HG02798 (cell line): ENCODE results near the gene MGAT4C.

Experiments used
- ATAC-seq: cut with Tn5 transposase; IDR thresholded peaks from one replicate; pipeline ENCODE4 v1.9.1; 2021; ENCODE audit warnings: mild to moderate bottlenecking; ENCODE audit not compliant: unreplicated experiment, poor library complexity

The MGAT4C gene

DNA sequence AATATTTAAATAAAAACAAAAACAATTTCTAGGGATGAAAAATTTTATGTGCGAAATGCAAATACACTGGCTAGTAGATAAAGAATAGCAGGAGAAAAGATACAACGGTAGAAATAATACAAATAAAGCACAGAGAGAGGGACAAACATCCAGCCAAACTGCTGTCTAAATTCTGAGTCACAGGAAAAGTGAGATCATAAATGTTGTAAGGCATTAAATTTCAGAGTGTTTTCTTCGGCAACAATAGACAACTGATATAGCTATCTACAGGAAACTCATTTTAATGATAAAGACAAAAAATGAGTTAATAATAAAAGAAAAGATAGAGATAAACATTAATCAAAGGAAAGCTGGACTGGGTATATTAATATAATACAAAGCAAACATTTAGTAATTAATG, 259.9 kb downstream of the MGAT4C start:
- no peak for ATAC-seq

DNA sequence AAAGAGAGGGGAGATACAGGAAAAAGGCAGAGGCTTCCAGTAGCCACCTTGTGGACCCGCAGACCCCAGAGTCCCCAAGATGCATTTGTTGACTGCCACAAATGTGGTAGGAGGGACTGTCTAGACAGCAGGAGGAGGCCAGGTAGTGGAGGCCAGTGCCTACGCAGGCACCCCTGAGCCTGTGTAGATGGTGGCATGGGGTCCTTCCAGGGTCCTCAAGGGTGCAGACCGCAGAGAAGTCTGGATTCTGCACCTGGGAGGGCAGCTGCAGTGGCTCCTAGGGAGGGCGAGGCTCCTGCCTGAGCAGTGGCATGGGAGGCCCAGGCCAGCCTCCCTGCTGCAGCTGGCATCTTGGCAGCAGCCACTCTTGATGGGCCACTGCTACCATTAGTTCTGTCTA, 262.4 kb downstream of the MGAT4C start:
- no peak for ATAC-seq

DNA sequence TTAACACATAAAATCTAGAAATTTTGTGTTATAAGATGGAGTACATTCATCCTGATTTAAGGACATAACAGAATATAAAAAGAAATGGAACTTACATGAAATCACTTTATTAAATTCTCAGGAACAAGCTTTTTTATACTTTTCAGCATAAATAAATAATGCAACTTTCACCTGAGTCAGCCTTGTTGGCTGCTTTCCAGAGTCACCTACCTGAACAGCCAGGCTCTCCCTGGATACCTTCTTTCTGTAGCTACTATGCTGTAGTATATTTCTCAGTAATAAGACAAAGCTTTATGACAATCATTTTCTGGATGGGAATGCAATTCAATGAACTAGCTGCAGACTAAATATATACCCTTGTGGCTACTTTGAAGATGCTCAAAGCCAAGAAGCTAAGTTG, 270.2 kb downstream of the MGAT4C start:
- ATAC-seq = no peak

DNA sequence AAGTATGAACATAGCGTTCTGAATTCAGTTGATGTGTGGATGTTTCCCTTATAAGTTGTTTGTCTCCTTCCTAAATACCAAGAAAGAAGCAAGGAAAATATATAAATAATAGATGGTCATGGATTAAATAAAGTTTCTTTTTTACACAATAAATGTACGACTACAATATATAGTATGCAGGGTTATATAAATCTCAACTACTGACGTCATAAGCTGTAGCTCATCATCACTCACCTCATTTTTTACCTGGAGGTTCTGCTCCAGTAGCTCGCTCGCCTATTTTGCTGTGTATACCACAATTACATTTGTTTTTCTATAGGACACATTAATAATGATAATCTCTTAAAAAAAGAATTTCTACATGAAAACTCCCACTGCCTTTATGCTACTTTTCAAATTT, 272.6 kb downstream of the MGAT4C start:
- ATAC-seq = no peak

DNA sequence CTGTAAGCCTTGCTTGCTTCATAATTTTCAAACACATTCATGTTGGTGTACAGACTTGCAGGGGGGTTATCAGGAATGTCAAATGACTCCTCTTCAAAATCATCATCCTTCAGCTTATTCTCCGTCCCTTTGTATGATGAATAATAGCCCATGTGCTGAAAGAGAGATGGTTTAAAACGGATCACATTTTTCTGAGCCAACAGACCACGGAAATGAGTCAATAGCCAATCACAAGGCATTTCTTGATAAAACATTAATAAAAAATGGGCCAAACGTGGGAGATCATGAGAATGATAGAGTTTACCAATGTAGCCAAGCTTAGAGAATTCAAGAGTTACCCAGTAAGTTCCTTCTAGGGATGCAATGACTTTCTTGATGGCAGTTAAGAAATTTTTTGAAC, 276.6 kb downstream of the MGAT4C start:
- no peak for ATAC-seq

DNA sequence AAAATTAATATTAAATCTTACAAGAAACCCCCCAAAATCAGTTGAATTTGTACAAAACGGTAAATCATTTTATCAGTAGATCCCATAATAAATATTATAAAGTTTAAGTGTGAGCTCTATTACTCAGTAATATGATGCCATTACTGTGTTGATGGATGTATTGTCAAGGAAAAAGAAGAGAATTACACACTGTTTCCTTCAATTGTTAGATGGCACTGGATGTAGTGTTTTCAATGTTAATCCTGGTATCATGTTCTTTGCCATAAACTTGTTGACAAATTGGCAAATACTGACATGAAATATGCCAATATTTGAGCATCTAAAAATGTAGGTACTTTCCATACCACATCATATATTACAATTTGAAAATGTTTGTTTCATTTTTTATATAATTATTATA, 280.5 kb downstream of the MGAT4C start:
- no peak for ATAC-seq

DNA sequence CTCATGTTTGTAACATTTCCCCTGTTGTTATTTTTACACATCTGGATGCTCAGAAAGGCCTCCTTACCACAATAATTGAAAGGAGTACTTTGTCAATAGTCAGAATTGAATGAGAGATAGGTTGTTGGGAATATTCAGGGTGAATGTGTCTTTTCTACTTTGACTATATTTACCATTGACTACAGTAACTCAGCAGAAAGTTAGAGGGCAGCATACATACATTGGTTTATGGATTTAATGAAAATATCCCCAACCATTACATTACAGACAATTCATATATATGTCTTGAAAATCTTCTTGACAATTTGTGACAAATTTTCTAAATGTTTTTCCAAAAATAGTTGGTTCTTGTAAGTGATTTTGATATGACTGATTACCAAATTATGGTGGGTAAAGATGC, 284.4 kb downstream of the MGAT4C start:
- no peak for ATAC-seq

DNA sequence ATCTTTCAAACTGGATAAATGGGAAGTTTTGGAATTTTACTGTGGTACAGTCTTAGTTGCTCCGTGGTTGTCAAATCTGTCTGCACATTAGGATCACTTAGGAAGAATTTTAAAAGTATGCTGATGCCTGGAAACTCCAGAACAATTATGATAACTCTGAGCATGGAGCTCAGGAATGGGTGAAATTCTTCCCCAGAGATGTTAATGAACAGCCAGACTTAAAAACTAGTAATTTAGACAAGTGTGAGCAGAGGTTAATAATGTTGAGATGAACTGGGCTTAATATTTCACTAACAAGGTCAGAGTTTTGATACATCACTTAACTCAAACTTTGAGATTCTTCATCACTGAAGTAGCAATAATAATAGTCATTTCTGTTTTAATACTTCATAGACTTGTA, 287.6 kb downstream of the MGAT4C start:
- ATAC-seq = no peak

DNA sequence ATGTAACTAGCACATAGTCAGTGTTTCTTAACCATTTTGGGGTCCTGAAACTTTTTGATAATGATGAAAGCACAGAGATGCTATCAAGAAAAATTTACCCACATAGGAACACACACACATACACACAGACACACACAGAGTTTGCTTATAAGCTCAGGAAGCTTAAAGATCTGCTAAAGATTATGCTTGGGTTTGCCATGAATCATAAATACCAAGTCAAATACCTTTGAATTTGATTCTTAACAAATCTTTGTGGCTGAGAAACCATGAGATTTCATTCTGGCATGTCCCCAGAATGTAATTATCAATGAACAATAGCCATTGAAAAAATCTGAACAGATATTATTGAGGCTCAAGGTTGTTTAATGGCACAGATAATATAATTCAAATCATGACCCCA, 292.9 kb downstream of the MGAT4C start:
- ATAC-seq = no peak

DNA sequence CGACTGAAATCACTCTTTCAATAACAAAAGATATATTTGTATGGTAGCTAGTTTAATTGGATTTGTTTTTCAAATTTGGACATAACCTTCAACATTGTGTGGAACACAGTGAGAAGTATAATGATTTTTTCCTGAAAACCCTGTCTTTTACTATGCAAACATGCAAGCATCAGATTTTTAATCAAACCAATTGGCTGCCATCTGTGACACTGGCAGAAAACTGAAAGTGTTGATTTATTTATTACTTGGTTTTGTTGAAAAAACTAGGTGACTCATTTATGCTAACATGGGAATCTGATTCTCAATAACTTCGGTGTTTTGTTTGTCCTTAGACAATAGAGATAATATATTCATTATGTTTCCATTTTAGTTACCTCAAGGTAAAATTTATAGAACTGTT, 300.1 kb downstream of the MGAT4C start:
- ATAC-seq = no peak

DNA sequence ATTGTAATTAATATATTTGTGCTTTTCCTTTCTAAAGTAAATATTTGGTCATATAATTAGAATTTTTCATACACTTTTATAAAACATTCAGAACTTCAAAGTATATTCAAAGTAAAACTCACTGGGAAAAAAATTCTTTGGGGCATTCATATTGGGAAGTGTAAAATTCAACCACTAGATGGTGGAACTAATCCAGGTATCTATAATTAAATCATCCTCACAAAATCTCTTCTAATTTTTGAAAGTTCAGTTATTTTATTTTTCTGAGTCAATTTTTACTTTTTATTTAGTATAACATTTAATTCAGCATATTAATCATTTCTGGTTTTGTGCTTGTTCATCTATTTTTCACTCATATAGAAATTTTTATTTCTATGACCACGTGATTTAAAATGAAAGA, 301.1 kb downstream of the MGAT4C start:
- no peak for ATAC-seq

DNA sequence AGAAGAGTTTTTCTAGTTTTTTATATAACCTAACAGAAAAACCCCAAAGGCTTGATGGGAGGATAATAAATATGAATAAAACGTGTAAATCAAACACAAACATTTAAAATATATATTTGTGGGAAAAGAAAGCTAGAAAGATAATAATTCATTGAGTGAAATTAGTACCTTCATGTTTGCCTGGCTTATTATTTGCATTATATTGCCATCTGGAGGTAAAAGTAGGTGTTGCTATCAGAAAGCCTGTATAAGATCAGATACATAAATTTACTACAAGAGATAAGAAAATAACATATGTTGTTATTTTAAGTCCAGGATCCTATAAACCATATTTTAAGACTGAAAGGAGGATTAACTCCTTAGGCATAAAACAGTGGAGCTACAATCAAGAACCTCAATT, 304.4 kb downstream of the MGAT4C start:
- peak; percentile 40 for ATAC-seq

DNA sequence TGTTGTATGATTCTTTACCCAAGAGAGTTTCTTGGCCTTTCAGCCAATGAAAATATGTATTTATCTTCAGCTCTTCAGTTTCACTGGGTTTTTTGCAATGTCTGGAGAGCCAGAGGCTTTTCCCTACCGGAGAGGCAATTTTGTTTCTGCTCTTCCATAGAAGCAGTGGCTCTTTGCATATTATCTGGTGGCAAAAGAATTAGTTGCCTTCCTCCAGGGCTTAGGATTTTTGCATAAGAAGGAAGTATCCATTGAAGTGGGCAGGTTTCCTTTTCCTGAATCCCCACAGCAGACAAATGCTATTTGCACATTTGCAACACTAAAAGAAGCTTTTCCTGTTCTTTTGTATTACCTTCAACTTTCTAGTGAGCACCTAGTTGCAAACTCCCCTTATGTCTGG, 306.9 kb downstream of the MGAT4C start:
- ATAC-seq = no peak

DNA sequence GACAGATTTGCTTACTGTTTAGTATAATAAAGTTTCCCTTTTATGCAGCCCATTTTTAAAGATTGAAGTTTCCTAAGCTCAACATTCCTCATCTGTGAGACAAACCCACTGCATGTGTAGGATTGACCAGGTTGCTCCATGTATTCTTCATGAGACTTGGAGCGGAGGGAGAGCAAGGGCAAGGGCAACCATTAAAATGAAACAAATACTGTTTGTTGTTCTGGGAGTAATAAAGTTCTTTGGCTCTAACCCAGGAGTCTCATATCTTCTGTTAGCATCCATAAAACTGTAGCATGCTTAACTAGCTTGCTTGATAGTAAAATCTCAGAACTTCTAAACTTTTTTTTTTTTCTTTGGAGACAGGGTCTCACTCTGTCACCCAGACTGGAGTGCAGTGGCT, 307.9 kb downstream of the MGAT4C start:
- ATAC-seq = no peak

DNA sequence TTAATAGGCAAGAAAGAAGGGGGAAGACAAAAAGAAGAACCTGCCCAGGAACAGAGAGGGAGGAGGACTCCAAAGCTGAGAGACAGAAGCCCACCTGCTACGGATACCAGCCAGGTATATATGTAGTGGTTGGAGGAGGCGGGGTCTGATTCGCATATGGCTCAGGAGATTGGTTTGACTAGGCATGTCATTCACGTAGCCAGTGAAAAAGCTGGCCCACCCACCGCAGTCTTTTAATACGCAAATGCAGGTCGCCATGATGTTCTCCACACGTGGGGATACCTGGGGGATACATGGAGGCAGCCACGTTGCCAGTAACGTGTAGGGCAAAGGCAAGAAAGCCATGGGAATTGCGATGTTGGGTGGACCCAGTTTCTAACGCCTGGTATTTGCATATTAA, 308.9 kb downstream of the MGAT4C start:
- ATAC-seq = no peak

DNA sequence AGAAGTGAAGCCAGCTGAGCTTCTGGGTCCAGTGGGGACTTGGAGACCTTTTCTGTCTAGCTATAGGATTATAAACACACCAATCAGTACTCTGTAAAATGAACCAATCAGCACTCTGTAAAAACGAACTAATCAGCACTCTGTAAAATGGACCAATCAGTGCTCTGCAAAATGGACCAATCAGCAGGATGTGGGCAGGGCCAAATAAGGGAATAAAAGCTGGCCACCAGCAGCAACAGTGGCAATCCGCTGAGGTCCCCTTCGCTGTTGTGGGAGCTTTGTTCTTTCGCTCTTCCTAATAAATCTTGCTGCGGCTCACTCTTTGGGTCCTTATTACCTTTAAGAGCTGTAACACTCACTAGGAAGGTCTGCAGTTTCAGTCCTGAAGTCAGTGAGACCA, 309.8 kb downstream of the MGAT4C start:
- no peak for ATAC-seq

DNA sequence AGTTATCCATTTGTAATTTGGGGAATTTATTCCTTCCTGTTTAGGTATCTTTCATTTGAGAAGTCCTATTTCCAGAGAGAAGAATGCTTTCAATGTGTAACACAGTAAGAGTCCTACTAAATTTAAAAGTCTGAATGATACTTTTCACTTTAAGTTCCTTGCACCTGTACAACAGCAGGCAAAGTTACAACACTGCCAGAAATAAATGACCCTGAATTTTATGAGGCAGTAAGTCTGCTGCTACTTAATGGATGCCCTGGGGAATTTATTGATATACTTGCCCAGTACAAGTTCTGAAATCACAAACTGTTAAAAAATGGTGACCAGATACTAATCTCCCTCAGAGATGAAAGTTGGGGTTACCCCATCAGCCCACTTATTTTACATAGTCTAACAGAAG, 329.0 kb downstream of the MGAT4C start:
- no peak for ATAC-seq

DNA sequence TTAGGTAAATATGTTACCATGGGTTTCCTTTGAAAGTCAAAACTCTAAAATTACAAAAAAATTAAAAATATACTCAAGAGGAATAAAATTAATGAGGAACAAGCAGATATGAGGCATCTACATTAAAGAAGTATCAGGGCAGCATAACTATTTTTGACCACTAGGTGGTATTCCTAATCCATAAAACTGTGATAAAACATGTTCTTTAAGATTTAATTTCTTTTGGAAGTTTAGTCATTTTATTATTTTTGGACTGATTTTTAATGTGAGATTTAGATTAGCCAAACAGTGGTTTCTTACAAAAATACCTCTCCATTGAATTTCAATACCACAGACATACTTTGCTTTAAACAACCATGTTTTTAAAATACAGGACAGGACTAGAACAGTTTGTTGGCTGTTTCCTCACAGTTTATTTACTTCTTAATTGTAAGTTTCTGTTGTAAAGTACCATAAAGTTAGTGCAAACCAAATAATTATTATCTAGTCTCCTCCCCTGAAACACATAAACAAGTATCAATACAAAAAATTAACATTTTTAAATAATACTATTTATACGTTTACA, 332.3 kb downstream of the MGAT4C start:
- ATAC-seq = no peak

DNA sequence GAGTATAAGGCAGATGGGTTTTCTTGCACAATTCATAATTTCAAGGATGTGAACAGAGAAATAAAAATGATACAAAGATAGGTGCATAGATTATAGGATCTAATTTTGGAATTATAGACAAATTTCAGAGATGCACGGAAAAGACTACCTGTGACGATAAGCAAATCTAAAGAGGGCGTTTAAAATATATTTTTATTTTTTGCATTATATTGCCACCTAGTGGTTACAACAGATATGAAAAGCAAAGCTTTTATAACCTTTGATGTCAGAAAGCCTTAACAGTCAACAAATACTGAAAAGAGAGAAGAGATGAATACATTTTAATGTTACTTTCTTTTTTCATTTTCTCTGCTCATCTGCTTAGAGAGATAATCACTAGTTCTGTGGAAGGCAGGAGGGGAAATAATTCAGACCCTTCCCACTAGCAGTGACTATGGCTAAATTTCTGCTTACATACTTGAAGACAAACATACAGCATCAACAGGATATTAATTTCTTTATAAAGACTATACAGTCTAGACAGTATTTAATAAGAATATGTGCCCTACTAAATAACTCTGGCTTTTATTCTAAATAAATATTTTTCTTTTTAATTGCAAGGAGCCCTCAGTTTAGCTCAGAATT, 335.8 kb downstream of the MGAT4C start:
- ATAC-seq = peak; percentile 70
